Breast epithelium (tissue), 4 donors: Measurements from ENCODE around the gene NAA80. TPM values are rescaled to one million over a fixed set of nuclear protein-coding genes. Genes with fewer than 3 reads are reported as not detected.

Experiments used
- DNase-seq, 2 donors: peaks; one replicate each; pipeline ENCODE4 v3.0.0-alpha.2; 2019; ENCODE audit warnings: low spot score in 2 of 2
- H3K27ac ChIP-seq, 2 donors: fragments of 200-600 bp; sonication (generic) in 1 of 2; one replicate each; pipeline ENCODE4 v1.5.1; 2016 to 2019; ENCODE audit warnings: mild to moderate bottlenecking in 1 of 2
- H3K27me3 ChIP-seq, 2 donors: fragments of 200-600 bp; sonication (generic) in 1 of 2; one replicate each; pipeline versions ENCODE4 v1.5.1 to v1.6.0; 2017 to 2019; ENCODE audit warnings: control low read depth in 1 of 2, mild to moderate bottlenecking in 1 of 2
- H3K36me3 ChIP-seq: fragments of 200-600 bp; one replicate; pipeline ENCODE4 v1.5.1; 2019
- H3K4me1 ChIP-seq, 2 donors: fragments of 200-600 bp; sonication (generic); one replicate each; pipeline ENCODE4 v1.5.1; 2016 to 2019; ENCODE audit warnings: control low read depth in 1 of 2
- H3K4me3 ChIP-seq, 3 donors: fragments of 200-600 bp; sonication (generic); 1 replicate in 2 of 3; 2 replicates in 1 of 3; pipeline ENCODE4 v1.5.1; 2016 to 2019; ENCODE audit warnings: mild to moderate bottlenecking in 3 of 3, moderate library complexity in 2 of 3
- H3K9me3 ChIP-seq, 2 donors: fragments of 200-600 bp; sonication (generic) in 1 of 2; one replicate each; pipeline ENCODE4 v1.5.1; 2016 to 2019; ENCODE audit warnings: control low read depth in 1 of 2
- POLR2A ChIP-seq: fragments of 450-650 bp; IDR thresholded peaks from one replicate; pipeline ENCODE4 v1.6.1; 2016; ENCODE audit warnings: antibody characterized with exemption, mild to moderate bottlenecking, moderate library complexity
- POLR2AphosphoS5 ChIP-seq, 3 donors: sonication (generic); formaldehyde crosslinking; IDR thresholded peaks; one replicate each; pipeline ENCODE4 v1.6.1; 2017; ENCODE audit warnings: antibody characterized with exemption in 3 of 3
- intact Hi-C: fragments of 100-400 bp; cut with DNase I; formaldehyde crosslinking; loops from one replicate; pipeline ENCODE4 v1.15.1; 2023; ENCODE audit warnings: low total_unique reads
- total RNA-seq, 3 donors: library from RNA; depleted of rRNA; stranded (reverse); fragments of >200 nt; gene quantifications; one replicate each; pipeline ENCODE4 v1.1.0, GENCODE V29; 2016
- TF ChIP-seq, protein P1 (sequence below), 3 donors: fragments of 450-650 bp; IDR thresholded peaks; one replicate each; pipeline ENCODE4 v1.5.1; 2016 to 2017; ENCODE audit warnings: antibody characterized with exemption in 3 of 3, mild to moderate bottlenecking in 3 of 3, moderate library complexity in 3 of 3

NAA80 gene
- total RNA-seq, 3 donors from 2014 or later: 6.0 to 8.8 (median 8.5) TPM

DNA sequence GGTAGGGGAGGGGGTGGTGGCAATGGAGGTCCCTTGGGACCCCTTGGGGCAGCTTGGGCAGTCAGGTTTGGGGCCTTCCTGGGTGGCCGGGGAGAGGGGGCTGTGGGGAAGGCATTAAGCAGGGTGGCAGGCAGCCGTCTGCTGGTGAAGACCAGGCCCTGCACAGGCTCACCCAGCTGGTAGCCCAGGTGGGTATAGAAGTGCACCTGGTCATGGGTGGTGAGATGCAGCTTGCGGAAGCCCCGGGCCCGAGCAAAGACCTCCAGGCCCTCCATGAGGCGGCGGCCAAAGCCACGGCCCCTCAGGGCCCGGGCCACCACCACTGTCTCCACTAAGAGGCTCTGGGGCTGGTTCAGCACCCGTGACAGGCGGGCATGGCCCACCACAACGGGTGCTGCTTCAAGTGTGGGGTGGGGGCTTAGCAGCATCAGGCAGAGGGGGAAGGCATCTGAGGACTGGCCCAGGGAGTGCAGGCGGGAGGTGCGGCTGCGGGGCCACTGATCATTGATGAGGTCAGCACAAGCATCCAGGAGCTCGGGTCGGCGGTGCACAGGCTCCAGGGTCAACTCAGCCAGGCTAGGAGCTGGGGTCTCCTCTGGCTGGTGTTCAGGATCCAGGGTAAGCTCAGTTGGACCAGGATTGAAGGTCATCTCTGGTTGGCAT is 2.4 kb downstream of the NAA80 start:
- H3K27ac ChIP-seq: no peak overlapping the region
- no peaks in the 10 kb centered on the region for H3K36me3 ChIP-seq
- H3K4me1 ChIP-seq: peaks cover 9 to 11% of the 10 kb centered on the region in 2 donors
- no peaks in the 10 kb centered on the region for H3K27me3 ChIP-seq
- no peak for TF ChIP-seq POLR2AphosphoS5 (IDR thresholded peaks at IDR 0.05)
- TF ChIP-seq, protein P1, sequence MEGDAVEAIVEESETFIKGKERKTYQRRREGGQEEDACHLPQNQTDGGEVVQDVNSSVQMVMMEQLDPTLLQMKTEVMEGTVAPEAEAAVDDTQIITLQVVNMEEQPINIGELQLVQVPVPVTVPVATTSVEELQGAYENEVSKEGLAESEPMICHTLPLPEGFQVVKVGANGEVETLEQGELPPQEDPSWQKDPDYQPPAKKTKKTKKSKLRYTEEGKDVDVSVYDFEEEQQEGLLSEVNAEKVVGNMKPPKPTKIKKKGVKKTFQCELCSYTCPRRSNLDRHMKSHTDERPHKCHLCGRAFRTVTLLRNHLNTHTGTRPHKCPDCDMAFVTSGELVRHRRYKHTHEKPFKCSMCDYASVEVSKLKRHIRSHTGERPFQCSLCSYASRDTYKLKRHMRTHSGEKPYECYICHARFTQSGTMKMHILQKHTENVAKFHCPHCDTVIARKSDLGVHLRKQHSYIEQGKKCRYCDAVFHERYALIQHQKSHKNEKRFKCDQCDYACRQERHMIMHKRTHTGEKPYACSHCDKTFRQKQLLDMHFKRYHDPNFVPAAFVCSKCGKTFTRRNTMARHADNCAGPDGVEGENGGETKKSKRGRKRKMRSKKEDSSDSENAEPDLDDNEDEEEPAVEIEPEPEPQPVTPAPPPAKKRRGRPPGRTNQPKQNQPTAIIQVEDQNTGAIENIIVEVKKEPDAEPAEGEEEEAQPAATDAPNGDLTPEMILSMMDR (IDR thresholded peaks at IDR 0.05): no peak
- TF ChIP-seq POLR2A: no peak
- no peak for DNase-seq
- no peak overlapping the region for H3K4me3 ChIP-seq
- intact Hi-C loops: loop anchor here (5.0 kb wide), 2 partner anchors 865 to 1040 kb away; no protein-coding TSS in a partner anchor
- no peaks in the 10 kb centered on the region for H3K9me3 ChIP-seq

DNA sequence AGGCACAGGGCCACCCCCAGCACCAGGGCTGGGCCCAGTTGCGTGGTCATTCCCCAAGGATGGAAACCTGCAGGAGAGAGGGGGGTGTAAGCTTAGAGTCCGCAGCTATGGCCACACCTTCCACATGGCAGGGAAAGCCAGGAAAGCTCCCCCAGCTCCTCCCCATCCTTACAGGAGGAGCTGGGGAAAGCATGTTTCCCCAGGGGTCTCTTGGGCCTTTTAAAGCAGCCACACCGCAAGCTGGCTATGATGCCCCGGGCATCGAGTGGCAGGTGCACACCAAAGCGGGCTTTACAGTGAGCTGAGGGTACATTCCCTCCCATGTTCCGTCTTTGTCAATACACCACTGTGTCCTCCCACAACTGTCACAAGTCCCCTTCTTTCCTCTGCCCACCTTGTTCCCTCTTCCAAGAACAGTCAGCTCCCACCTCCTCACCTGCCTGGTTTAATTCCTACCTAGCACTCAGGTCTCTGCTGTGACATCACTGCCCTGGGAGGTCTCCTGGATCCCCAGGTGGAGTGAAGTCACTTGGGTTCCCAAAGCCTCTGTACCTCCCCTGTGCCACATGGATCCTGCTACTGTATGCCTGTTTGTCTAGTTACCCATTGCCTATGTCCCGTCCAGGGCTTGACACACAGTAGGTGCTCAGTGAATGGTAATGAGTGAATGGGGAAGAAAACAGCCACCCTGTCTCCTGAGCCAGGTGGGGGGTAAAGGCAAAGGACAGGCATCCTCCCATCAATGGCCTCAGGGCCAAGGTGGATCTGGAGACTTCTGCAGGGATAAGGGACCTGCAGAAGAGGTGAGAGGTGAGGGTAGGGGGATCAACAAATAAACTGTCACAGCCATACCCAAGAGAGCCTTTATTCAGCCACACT is 3.4 kb downstream of the NAA80 start:
- no peaks in the 10 kb centered on the region for H3K27me3 ChIP-seq
- no peak for TF ChIP-seq POLR2A
- TF ChIP-seq, protein P1 (IDR thresholded peaks at IDR 0.05): no peak
- TF ChIP-seq POLR2AphosphoS5 (IDR thresholded peaks at IDR 0.05): no peak
- H3K27ac ChIP-seq: no peak overlapping the region
- H3K4me1 ChIP-seq: peaks cover 9 to 16% of the 10 kb centered on the region in 2 donors
- no peaks in the 10 kb centered on the region for H3K9me3 ChIP-seq
- H3K36me3 ChIP-seq: no peaks in the 10 kb centered on the region
- no peak overlapping the region for H3K4me3 ChIP-seq
- intact Hi-C loops: loop anchor here (5.0 kb wide), 2 partner anchors 863 to 1042 kb away; no protein-coding TSS in a partner anchor
- DNase-seq: no peak

DNA sequence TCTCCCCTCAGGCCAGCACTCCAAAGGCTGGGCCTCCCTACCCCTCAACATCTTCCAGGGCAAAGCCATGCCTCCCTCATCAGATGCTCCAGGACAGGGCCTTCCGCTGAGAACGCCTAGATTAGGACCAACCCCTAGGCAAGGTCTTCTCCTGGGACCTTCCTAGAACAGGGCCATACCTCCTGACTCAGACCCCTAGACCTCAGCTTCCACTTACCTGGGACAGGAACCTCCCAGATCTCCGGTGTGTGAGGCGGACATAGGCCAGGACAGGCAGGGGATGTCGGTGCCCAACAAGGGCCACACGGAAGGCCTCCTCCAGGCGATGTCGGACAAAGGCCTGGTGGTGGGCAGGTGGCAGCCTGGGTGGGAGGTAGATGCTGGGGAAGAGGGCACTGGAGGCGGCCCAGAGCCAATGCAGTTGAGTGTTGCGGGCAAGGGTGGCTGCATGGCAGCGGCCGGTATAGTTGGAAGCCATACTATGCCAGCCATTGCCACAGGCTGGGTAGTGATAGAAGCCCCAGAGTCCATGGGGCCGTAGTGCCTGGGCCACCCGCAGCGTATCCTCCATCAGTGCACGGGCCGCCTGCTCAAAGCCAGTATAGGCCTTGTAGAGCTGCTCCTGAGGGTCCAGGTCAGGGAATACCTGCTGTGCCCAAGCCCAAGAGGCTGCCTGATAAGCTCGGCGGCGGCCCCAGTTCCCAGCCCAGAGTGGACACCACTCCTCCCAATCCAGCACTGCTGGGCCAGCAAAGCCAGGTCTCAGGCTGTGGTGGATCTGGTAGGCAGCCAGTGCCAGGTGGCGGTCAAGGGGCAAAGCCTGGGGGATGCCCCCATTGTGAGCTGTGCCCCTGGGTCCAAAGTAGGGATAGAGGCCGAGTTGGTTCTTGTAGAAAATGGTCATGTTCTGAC is 4.5 kb downstream of the NAA80 start:
- DNase-seq: no peak
- H3K4me1 ChIP-seq: peaks cover 5 to 16% of the 10 kb centered on the region in 2 donors
- H3K4me3 ChIP-seq: no peak overlapping the region
- H3K27me3 ChIP-seq: no peaks in the 10 kb centered on the region
- intact Hi-C loops: loop anchor here (5.0 kb wide), 2 partner anchors 862 to 1043 kb away; no protein-coding TSS in a partner anchor
- no peaks in the 10 kb centered on the region for H3K36me3 ChIP-seq
- H3K9me3 ChIP-seq: no peaks in the 10 kb centered on the region
- H3K27ac ChIP-seq: no peak overlapping the region
- TF ChIP-seq POLR2AphosphoS5 (IDR thresholded peaks at IDR 0.05) (no peak), POLR2A (no peak)
- TF ChIP-seq, protein P1 (IDR thresholded peaks at IDR 0.05): no peak

DNA sequence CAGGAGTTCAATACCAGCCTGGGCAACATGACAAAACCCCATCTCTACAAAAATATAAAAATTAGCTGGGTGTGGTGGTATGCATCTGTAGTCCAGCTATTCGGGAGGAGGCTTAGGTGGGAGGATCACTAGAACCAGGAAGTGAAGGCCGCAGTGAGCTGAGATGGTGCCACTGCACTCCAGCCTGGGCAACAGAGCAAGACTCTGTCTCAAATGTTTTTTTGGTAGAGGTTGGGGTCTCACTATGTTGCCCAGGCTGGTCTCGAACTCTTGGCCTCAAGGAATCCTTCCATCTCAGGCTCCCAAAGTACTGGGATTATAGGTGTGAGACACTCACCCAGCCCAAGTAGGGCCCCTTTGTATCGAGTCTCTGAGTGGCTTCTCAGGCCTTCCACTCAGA is 5.1 kb downstream of the NAA80 start:
- Histone ChIP-seq H3K36me3 (no peaks in the 10 kb centered on the region), H3K4me3 (no peak overlapping the region), H3K27ac (no peak overlapping the region), H3K9me3 (no peaks in the 10 kb centered on the region), H3K4me1 (peaks cover 5 to 16% of the 10 kb centered on the region in 2 donors), H3K27me3 (no peaks in the 10 kb centered on the region)
- DNase-seq: no peak
- intact Hi-C loops: no loop called here
- no peak for TF ChIP-seq POLR2A
- TF ChIP-seq POLR2AphosphoS5 (IDR thresholded peaks at IDR 0.05): no peak
- TF ChIP-seq, protein P1 (IDR thresholded peaks at IDR 0.05): no peak
